ENCODE data around the gene ZNF521. TPM values are rescaled to one million over a fixed set of nuclear protein-coding genes. Genes with fewer than 3 reads are reported as not detected.
A peak's percentile ranks its signal among the peaks of the same experiment; 100 is the strongest.

ZNF521 gene
- polyA plus RNA-seq, 3 donors from 2014 or later, result 1.8 TPM; not detected in 2

- H3K27me3 Mint-ChIP-seq (ENCODE audit: low read depth in 3 of 3), result no peaks in the 10 kb centered on the region
- H3K36me3 Mint-ChIP-seq, result peaks cover 0 to 2% (median 0%) of the 10 kb centered on the region in 3 donors
- no peak overlapping the region for H3K27ac Mint-ChIP-seq
- DNase-seq, result no peak
- H3K4me3 Mint-ChIP-seq, result no peak overlapping the region
- no peaks in the 10 kb centered on the region for H3K9me3 Mint-ChIP-seq
- H3K4me1 Mint-ChIP-seq, result peaks cover 36 to 37% of the 10 kb centered on the region in 2 donors
Observed at GRCh38 chr18:25167612-25168410, 184.2 kb downstream of the ZNF521 start.

GRCh38 chr18:25166113-25166512 lies 185.9 kb downstream of the ZNF521 start:
- peak overlapping the region; percentile 6 to 93 (median 86) for H3K4me3 Mint-ChIP-seq

DNA sequence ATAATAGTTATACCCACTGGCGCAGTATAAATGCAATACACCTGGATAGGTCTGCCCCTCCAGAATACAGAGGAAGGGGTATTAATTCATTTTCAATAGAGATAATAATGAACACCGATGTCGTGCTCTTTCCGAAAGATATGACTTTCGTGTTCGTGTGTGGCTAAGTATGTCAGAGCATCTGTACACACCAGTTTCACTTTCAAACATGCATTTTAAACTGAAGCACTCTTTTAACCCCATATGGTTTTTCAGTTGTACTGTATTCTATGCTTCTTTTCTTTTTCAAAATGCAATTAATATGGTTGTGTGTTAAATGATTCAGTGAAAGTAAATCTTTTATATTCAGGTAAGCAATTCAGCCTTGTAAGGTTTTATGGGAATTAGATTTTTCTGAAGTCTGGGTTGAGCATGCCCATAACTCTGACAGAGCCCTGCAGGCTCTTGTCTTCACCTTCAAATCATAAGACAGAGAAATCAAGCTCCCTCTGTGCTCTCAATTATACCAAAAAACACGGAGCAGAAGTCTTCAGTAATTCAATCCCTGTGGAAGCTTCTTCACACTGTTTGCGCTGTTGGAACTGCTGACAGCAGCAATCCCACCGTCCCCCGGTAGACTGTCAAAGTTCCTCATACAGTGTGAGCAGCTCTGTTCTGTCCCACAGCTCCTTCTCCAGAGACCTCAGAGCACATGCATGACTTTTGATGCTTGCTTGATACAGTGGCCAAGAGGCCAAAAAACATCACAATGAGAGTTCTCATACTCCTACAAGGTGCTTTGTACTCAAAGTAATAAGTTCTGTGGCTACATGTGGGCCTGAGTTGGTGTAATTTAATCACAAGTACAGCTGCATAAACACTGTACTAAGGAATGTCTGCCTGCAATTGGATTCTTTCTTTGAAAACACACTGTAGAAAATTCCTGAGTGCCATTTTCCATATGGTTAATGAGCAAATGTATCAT lies 186.8 kb downstream of the ZNF521 start:
- Mint-ChIP-seq H3K36me3 (peaks cover 0 to 1% (median 0%) of the 10 kb centered on the region in 3 donors), H3K27me3 (ENCODE audit: low read depth in 3 of 3) (no peaks in the 10 kb centered on the region), H3K4me1 (peaks cover 36 to 39% of the 10 kb centered on the region in 2 donors), H3K9me3 (peaks cover 0 to 6% (median 0%) of the 10 kb centered on the region in 6 donors), H3K4me3 (peak overlapping the region; percentile 79 to 93 (median 91)), H3K27ac (peak overlapping the region; percentile 75 to 90 (median 82))
- peak; percentile 3 to 36 (median 8) for DNase-seq

More at GRCh38 chr18:25166113-25166512, 185.9 kb downstream of the ZNF521 start:
- DNase-seq, result no peak
- Mint-ChIP-seq H3K36me3 (peaks cover 0 to 2% (median 0%) of the 10 kb centered on the region in 3 donors), H3K9me3 (peaks cover 0 to 3% (median 0%) of the 10 kb centered on the region in 6 donors), H3K27me3 (ENCODE audit: low read depth in 3 of 3) (no peaks in the 10 kb centered on the region), H3K4me1 (peaks cover 36 to 39% of the 10 kb centered on the region in 2 donors), H3K27ac (peak overlapping the region in 4 of 6 donors; percentile 1 to 90 (median 64))

- peak; percentile 30 to 50 (median 36) for DNase-seq
- Mint-ChIP-seq H3K4me3 (peak overlapping the region; percentile 79 to 93 (median 91)), H3K36me3 (no peaks in the 10 kb centered on the region), H3K9me3 (peaks cover 0 to 6% (median 0%) of the 10 kb centered on the region in 6 donors), H3K4me1 (peaks cover 36 to 39% of the 10 kb centered on the region in 2 donors), H3K27ac (peak overlapping the region; percentile 75 to 90 (median 82)), H3K27me3 (ENCODE audit: low read depth in 3 of 3) (no peaks in the 10 kb centered on the region)
Observed at GRCh38 chr18:25164211-25164847, 187.6 kb downstream of the ZNF521 start.

DNA sequence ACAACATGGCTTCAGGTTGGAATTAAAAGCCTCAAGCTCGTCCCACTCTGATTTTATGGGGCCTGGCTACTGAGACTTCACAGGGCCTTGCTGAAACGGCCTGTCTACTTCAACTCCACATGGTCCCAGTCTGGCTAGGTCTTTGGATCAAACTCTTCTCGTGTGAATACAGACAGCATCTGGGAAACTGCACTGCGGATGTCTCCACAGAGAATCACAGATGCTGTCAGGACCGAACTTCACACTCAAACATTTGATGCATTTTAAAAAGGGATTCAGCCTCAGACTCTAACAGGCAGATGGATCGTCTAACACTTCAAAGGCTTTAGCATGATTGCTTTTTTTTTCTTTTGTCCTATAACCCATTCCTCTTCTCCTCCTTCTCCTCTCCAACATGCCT lies 198.5 kb downstream of the ZNF521 start:
- Mint-ChIP-seq H3K27me3 (ENCODE audit: low read depth in 3 of 3) (peaks cover 2 to 4% (median 3%) of the 10 kb centered on the region in 3 donors), H3K36me3 (peaks cover 0 to 8% (median 4%) of the 10 kb centered on the region in 3 donors), H3K9me3 (peaks cover 0 to 21% (median 4%) of the 10 kb centered on the region in 6 donors), H3K4me3 (no peak overlapping the region), H3K4me1 (no peaks in the 10 kb centered on the region), H3K27ac (no peak overlapping the region)
- no peak for DNase-seq

- Mint-ChIP-seq H3K4me3 (no peak overlapping the region), H3K4me1 (no peaks in the 10 kb centered on the region), H3K27ac (no peak overlapping the region), H3K27me3 (ENCODE audit: low read depth in 3 of 3) (peaks cover 0 to 6% (median 2%) of the 10 kb centered on the region in 3 donors), H3K36me3 (peaks cover 0 to 3% (median 0%) of the 10 kb centered on the region in 3 donors), H3K9me3 (peaks cover 0 to 6% (median 0%) of the 10 kb centered on the region in 6 donors)
- DNase-seq, result no peak
Observed at GRCh38 chr18:25147877-25148488, 204.0 kb downstream of the ZNF521 start.

GRCh38 chr18:25146512-25146910 lies 205.5 kb downstream of the ZNF521 start:
- H3K27me3 Mint-ChIP-seq (ENCODE audit: low read depth in 3 of 3), result peaks cover 0 to 2% (median 0%) of the 10 kb centered on the region in 3 donors
- H3K36me3 Mint-ChIP-seq, result no peaks in the 10 kb centered on the region
- H3K4me1 Mint-ChIP-seq, result no peaks in the 10 kb centered on the region
- no peak overlapping the region for H3K27ac Mint-ChIP-seq
- DNase-seq, result no peak
- H3K9me3 Mint-ChIP-seq, result no peaks in the 10 kb centered on the region
- no peak overlapping the region for H3K4me3 Mint-ChIP-seq

DNA sequence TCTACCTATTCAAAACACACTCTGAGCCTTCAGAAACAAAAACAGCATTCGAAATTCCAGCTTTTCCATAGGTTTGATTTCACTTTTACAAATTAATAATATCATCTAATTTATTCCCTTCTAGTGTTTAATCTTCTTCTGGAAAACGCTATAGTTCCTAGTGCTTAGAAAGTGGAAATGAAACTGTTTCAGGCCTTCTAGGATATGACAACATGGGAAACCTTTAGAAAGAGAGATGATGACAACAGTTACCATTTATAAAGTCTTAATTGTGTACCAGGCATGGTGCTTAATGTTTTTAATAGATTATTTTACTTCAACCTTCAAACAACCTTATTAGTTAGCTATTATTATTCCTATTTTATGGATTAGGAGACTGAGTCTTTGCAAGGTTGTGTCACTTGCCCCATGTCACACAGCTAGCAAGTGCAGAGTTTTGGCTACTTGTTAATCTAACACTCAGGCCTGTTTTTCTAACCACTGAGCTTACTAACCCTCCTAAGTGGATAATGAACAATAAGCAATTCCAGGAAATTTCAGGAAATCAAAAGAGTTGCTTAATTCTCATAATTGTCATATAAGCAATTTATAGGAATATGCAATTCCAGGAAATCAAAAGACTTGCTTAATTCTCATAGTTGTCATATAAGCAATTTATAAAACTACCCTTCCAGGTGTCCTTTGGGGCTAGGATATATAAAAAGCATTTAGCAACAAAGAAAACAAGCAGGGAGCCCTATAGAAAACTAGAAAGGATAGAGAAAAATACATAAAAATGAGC lies 206.0 kb downstream of the ZNF521 start:
- Mint-ChIP-seq H3K4me1 (no peaks in the 10 kb centered on the region), H3K4me3 (no peak overlapping the region)

GRCh38 chr18:25144820-25145219 lies 207.1 kb downstream of the ZNF521 start:
- Mint-ChIP-seq H3K4me1 (no peaks in the 10 kb centered on the region), H3K4me3 (no peak overlapping the region), H3K36me3 (peaks cover 0 to 3% (median 0%) of the 10 kb centered on the region in 3 donors), H3K9me3 (no peaks in the 10 kb centered on the region), H3K27me3 (ENCODE audit: low read depth in 3 of 3) (peaks cover 0 to 2% (median 0%) of the 10 kb centered on the region in 3 donors), H3K27ac (peak overlapping the region in 1 of 6 donors; percentile 9)
- DNase-seq, result no peak

More for the DNA sequence above, 206.0 kb downstream of the ZNF521 start:
- Mint-ChIP-seq H3K36me3 (no peaks in the 10 kb centered on the region), H3K27ac (no peak overlapping the region), H3K9me3 (no peaks in the 10 kb centered on the region), H3K27me3 (ENCODE audit: low read depth in 3 of 3) (peaks cover 0 to 2% (median 0%) of the 10 kb centered on the region in 3 donors)
- no peak for DNase-seq

DNA sequence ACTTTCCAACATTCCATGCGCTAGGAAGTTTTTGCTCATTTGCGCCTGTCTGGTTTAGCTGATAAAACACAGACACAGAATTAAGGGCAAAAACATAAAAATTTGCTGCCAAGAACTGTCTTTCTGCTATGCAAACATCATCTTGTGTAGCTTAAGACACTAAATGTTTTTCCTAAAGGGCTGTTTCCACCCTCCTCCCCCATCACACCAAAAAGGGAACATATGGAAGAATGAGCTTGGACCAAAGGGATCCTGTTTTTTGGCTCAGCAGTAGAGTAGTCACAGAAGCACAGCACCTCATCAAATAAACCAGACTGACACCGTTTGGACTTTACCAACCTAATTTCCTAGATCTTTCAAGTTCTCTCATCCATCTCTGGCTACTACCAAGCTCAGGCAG lies 210.1 kb downstream of the ZNF521 start:
- H3K27me3 Mint-ChIP-seq (ENCODE audit: low read depth in 3 of 3), result peaks cover 0 to 2% (median 2%) of the 10 kb centered on the region in 3 donors
- H3K9me3 Mint-ChIP-seq, result no peaks in the 10 kb centered on the region
- H3K36me3 Mint-ChIP-seq, result peaks cover 0 to 3% (median 0%) of the 10 kb centered on the region in 3 donors

GRCh38 chr18:25141399-25141798 lies 210.6 kb downstream of the ZNF521 start:
- no peak overlapping the region for H3K4me3 Mint-ChIP-seq
- DNase-seq, result no peak
- peaks cover 0 to 3% (median 0%) of the 10 kb centered on the region in 3 donors for H3K36me3 Mint-ChIP-seq
- no peak overlapping the region for H3K27ac Mint-ChIP-seq
- no peaks in the 10 kb centered on the region for H3K4me1 Mint-ChIP-seq
- no peaks in the 10 kb centered on the region for H3K9me3 Mint-ChIP-seq
- H3K27me3 Mint-ChIP-seq (ENCODE audit: low read depth in 3 of 3), result peaks cover 0 to 3% (median 2%) of the 10 kb centered on the region in 3 donors

More for the DNA sequence above, 210.1 kb downstream of the ZNF521 start:
- DNase-seq, result no peak
- Mint-ChIP-seq H3K4me1 (no peaks in the 10 kb centered on the region), H3K27ac (no peak overlapping the region), H3K4me3 (no peak overlapping the region)

DNA sequence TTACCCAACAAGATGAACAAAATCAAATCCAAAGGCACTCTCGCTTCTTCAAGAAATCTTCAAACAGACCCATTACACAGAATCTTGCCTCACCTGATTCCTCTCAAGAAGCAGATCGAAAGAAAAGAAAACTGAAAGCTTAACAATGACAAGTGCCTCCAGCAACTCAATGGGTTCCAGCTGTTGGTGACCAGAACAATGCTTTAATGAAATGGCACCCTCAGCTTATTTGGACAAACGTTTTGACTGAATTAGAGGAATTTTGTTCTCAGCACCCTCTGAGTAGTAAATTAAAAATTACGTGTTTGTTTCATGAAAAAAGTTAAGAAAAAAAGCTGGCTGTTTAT lies 211.0 kb downstream of the ZNF521 start:
- Mint-ChIP-seq H3K4me3 (no peak overlapping the region), H3K27ac (no peak overlapping the region), H3K27me3 (ENCODE audit: low read depth in 3 of 3) (peaks cover 0 to 3% (median 2%) of the 10 kb centered on the region in 3 donors), H3K36me3 (peaks cover 0 to 3% (median 0%) of the 10 kb centered on the region in 3 donors), H3K4me1 (no peaks in the 10 kb centered on the region), H3K9me3 (no peaks in the 10 kb centered on the region)
- no peak for DNase-seq

Measured in immature natural killer cell (primary cell).